H9 (cell line): ENCODE measurements around the gene CLEC18B. TPM values are rescaled to one million over a fixed set of nuclear protein-coding genes. Genes with fewer than 3 reads are reported as not detected.
A peak's percentile ranks its signal among the peaks of the same experiment; 100 is the strongest.

Experiments used
- DNase-seq: peaks from one replicate; pipeline ENCODE4 v3.0.0-alpha.2; 2017
- H2AFZ ChIP-seq: one replicate; pipeline ENCODE4 v1.6.1; 2013; ENCODE audit warnings: mild to moderate bottlenecking, low read length, control low read depth, moderate library complexity
- H2AK5ac ChIP-seq: 2 replicates; pipeline ENCODE4 v1.6.1; 2013; ENCODE audit warnings: low read length, control low read depth, mixed read lengths; ENCODE audit not compliant: insufficient read length
- H2BK120ac ChIP-seq: one replicate; pipeline ENCODE4 v1.6.1; 2013; ENCODE audit warnings: low read depth, mild to moderate bottlenecking, low read length, control low read depth, inconsistent platforms; ENCODE audit not compliant: poor library complexity, severe bottlenecking
- H2BK12ac ChIP-seq: 2 replicates; pipeline ENCODE4 v1.6.1; 2013; ENCODE audit warnings: low read length, control low read depth, mixed read lengths, low read depth; ENCODE audit not compliant: insufficient read length
- H2BK15ac ChIP-seq: 2 replicates; pipeline ENCODE4 v1.6.1; 2013; ENCODE audit warnings: low read depth, low read length, control low read depth
- H2BK20ac ChIP-seq: one replicate; pipeline ENCODE4 v1.6.1; 2013; ENCODE audit warnings: low read depth, mild to moderate bottlenecking, low read length, control low read depth, inconsistent platforms; ENCODE audit not compliant: poor library complexity, severe bottlenecking
- H2BK5ac ChIP-seq: 2 replicates; pipeline ENCODE4 v1.6.1; 2013; ENCODE audit warnings: low read length, control low read depth, mixed read lengths; ENCODE audit not compliant: insufficient read length
- H3K14ac ChIP-seq: 2 replicates; pipeline ENCODE4 v1.6.1; 2013; ENCODE audit warnings: low read length, control low read depth; ENCODE audit not compliant: insufficient read depth
- H3K18ac ChIP-seq: 2 replicates; pipeline ENCODE4 v1.6.1; 2013; ENCODE audit warnings: low read depth, mild to moderate bottlenecking, mixed read lengths, low read length, control low read depth; ENCODE audit not compliant: insufficient read length
- H3K23ac ChIP-seq: 2 replicates; pipeline ENCODE4 v1.6.1; 2013; ENCODE audit warnings: low read length, control low read depth, mixed read lengths, low read depth; ENCODE audit not compliant: insufficient read length
- H3K23me2 ChIP-seq: 2 replicates; pipeline ENCODE4 v1.6.1; 2013; ENCODE audit warnings: low read depth, mild to moderate bottlenecking, mixed read lengths, low read length, control low read depth; ENCODE audit not compliant: insufficient read length, poor library complexity, severe bottlenecking
- H3K27ac ChIP-seq: 2 replicates; pipeline ENCODE4 v1.5.1; 2013; ENCODE audit warnings: low read length, control low read depth, mixed read lengths, low read depth; ENCODE audit not compliant: insufficient read length
- H3K27me3 ChIP-seq: 2 replicates; pipeline ENCODE4 v1.6.1; 2013; ENCODE audit warnings: low read length, control low read depth, inconsistent platforms; ENCODE audit not compliant: insufficient read depth
- H3K4ac ChIP-seq: 2 replicates; pipeline ENCODE4 v1.6.1; 2013; ENCODE audit warnings: low read depth, mild to moderate bottlenecking, control low read depth, inconsistent platforms, low read length, moderate library complexity
- H3K4me1 ChIP-seq: 2 replicates; pipeline ENCODE4 v1.6.1; 2013; ENCODE audit warnings: low read length, control low read depth, inconsistent platforms; ENCODE audit not compliant: insufficient read depth
- H3K4me2 ChIP-seq: 2 replicates; pipeline ENCODE4 v1.6.1; 2013; ENCODE audit warnings: low read length, control low read depth, mixed read lengths; ENCODE audit not compliant: insufficient read length, insufficient read depth
- H3K56ac ChIP-seq: 2 replicates; pipeline ENCODE4 v1.6.1; 2013; ENCODE audit warnings: low read depth, mild to moderate bottlenecking, mixed read lengths, low read length, control low read depth; ENCODE audit not compliant: insufficient read length
- H3K79me1 ChIP-seq: 2 replicates; pipeline ENCODE4 v1.6.1; 2013; ENCODE audit warnings: low read depth, mild to moderate bottlenecking, moderate library complexity, low read length, control low read depth, inconsistent platforms; ENCODE audit not compliant: insufficient read depth, poor library complexity, severe bottlenecking
- H3K79me2 ChIP-seq: 2 replicates; pipeline ENCODE4 v1.6.1; 2013; ENCODE audit warnings: low read length, control low read depth, inconsistent platforms; ENCODE audit not compliant: insufficient read depth
- H3K9ac ChIP-seq: 2 replicates; pipeline ENCODE4 v1.6.1; 2013; ENCODE audit warnings: low read length, control low read depth, mixed read lengths; ENCODE audit not compliant: insufficient read length; ENCODE audit errors: extremely low read depth
- H3K9me3 ChIP-seq: one replicate; pipeline ENCODE4 v1.6.1; 2013; ENCODE audit warnings: low read depth, low read length, inconsistent platforms; ENCODE audit not compliant: control insufficient read depth
- H3T11ph ChIP-seq: one replicate; pipeline ENCODE4 v1.6.1; 2013; ENCODE audit warnings: mild to moderate bottlenecking, low read length, control low read depth, inconsistent platforms
- H4K20me1 ChIP-seq: one replicate; pipeline ENCODE4 v1.6.1; 2013; ENCODE audit not compliant: control insufficient read depth, insufficient read length, insufficient read depth
- H4K5ac ChIP-seq: 2 replicates; pipeline ENCODE4 v1.6.1; 2013; ENCODE audit warnings: low read depth, mild to moderate bottlenecking, mixed read lengths, low read length, control low read depth; ENCODE audit not compliant: insufficient read length
- H4K8ac ChIP-seq: replicated peaks from 2 replicates; pipeline ENCODE4 v1.6.1; 2013; ENCODE audit warnings: low read length, control low read depth, mixed read lengths, low read depth; ENCODE audit not compliant: insufficient read length
- H4K91ac ChIP-seq: 2 replicates; pipeline ENCODE4 v1.6.1; 2013; ENCODE audit warnings: low read depth, mild to moderate bottlenecking, moderate library complexity, mixed read lengths, low read length, control low read depth; ENCODE audit not compliant: insufficient read length
- H3K27ac Mint-ChIP-seq, 3 experiments: 2 replicates in 2 of 3; 3 replicates in 1 of 3; pipeline ENCODE4 v1.8.0; 2020 to 2021; ENCODE audit warnings: mixed read lengths in 3 of 3, mild to moderate bottlenecking in 1 of 3, moderate library complexity in 1 of 3
- H3K27me3 Mint-ChIP-seq: 2 replicates; pipeline ENCODE4 v1.8.0; 2021; ENCODE audit warnings: low read depth, mild to moderate bottlenecking, moderate library complexity, mixed read lengths
- H3K36me3 Mint-ChIP-seq, 3 experiments: 2 replicates in 2 of 3; 3 replicates in 1 of 3; pipeline ENCODE4 v1.8.0; 2020 to 2021; ENCODE audit warnings: low read depth in 3 of 3, mixed read lengths in 3 of 3; ENCODE audit not compliant: insufficient read depth in 1 of 3
- H3K4me1 Mint-ChIP-seq, 2 experiments: 2 replicates each; pipeline ENCODE4 v1.8.0; 2020; ENCODE audit warnings: mixed read lengths in 2 of 2
- H3K4me3 Mint-ChIP-seq, 2 experiments: 2 replicates in 1 of 2; 3 replicates in 1 of 2; pipeline ENCODE4 v1.8.0; 2020 to 2021; ENCODE audit warnings: mild to moderate bottlenecking in 2 of 2, mixed read lengths in 2 of 2, moderate library complexity in 1 of 2
- H3K9me3 Mint-ChIP-seq, 2 experiments: 2 replicates in 1 of 2; 3 replicates in 1 of 2; pipeline ENCODE4 v1.8.0; 2020; ENCODE audit warnings: mild to moderate bottlenecking in 2 of 2, mixed read lengths in 2 of 2, moderate library complexity in 1 of 2
- CTCF ChIP-seq: fragments of 200-600 bp; sonication (generic); conservative IDR thresholded peaks from 3 replicates; pipeline ENCODE4 v1.8.0; 2021; ENCODE audit warnings: antibody characterized with exemption, mild to moderate bottlenecking
- WGBS: extraction: QIAGEN DNeasy Blood & Tissue Kit; methylation state at CpG from one replicate; pipeline ENCODE4 v1.1.7; 2013; ENCODE audit warnings: missing lambda C conversion rate, low lambda C conversion rate, mixed read lengths; ENCODE audit not compliant: insufficient read length; ENCODE audit errors: extremely low coverage; 5-methylcytosine and 5-hydroxymethylcytosine counted together
- total RNA-seq: library from RNA; stranded (reverse); gene quantifications from 2 replicates; pipeline ENCODE4 v1.2.1, GENCODE V29; 2021

The CLEC18B gene
- total RNA-seq, 1 experiment from 2014 or later = 0.37 TPM

DNA sequence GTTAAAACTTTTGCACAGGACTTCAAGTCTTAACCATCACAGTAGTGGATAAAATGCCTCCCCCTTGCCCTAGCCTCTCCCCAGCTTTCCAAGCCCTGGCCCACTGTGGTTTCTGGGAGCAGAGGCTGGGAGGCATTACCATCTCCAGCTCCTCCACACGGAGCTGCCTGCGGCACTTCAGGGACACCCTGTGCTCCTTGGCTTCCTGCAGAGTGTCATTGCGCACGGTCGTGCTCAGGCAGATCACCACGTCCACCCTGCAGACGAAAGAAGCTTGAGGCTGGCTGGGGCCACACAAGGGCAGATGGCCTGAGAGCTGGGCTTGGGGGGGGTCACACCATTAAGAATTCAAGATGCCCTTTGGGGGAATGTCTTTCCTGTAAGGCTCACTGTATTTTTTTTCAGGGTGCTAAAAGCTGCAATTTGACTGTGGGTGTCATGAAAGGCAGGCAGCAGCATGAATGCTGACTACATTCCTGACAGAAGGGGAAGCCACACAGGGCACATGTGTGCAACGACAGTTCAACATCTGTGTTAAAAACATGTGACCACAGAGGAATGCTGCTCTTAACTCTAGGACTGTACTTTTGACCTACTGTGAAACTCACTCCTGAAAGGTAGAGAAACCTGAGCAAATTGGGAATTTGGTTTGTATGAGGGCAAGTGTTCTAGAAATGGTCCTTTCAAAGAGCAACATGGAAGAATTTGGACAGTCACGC is 47.7 kb upstream of the CLEC18B start:
- no peak overlapping the region for H3K27ac ChIP-seq
- no peak overlapping the region for H3K4ac ChIP-seq

More for the DNA sequence above, 47.7 kb upstream of the CLEC18B start:
- Histone ChIP-seq H3K18ac (no peak overlapping the region), H2AK5ac (no peak overlapping the region), H3K23ac (no peak overlapping the region), H4K8ac (no peak overlapping the region), H3K9ac (no peak overlapping the region), H2AFZ (no peak overlapping the region), H3K4me1 (no peaks in the 10 kb centered on the region), H4K20me1 (no peaks in the 10 kb centered on the region), H4K91ac (no peak overlapping the region), H2BK20ac (no peak overlapping the region), H3T11ph (no peak overlapping the region), H3K14ac (no peak overlapping the region), H4K5ac (no peak overlapping the region), H3K23me2 (no peaks in the 10 kb centered on the region), H2BK5ac (no peak overlapping the region), H2BK15ac (no peak overlapping the region), H3K79me2 (no peaks in the 10 kb centered on the region), H2BK120ac (no peak overlapping the region), H3K27me3 (no peaks in the 10 kb centered on the region), H3K9me3 (no peaks in the 10 kb centered on the region), H3K56ac (no peak overlapping the region), H3K79me1 (no peaks in the 10 kb centered on the region), H3K4me2 (no peak overlapping the region), H2BK12ac (no peak overlapping the region)
- no peaks in the 10 kb centered on the region for H3K9me3 Mint-ChIP-seq
- H3K36me3 Mint-ChIP-seq = peaks cover 50 to 94% (median 81%) of the 10 kb centered on the region in 3 experiments; a peak in 6 of 7 replicates
- no peak overlapping the region for H3K4me3 Mint-ChIP-seq
- H3K4me1 Mint-ChIP-seq = no peaks in the 10 kb centered on the region
- TF ChIP-seq CTCF = no peak
- DNase-seq = no peak
- peak overlapping the region in 2 of 3 experiments; percentile 20 to 83; a peak in 3 of 7 replicates for H3K27ac Mint-ChIP-seq
- no peaks in the 10 kb centered on the region for H3K27me3 Mint-ChIP-seq
- no CpG with 5 or more reads among the region's 9 CpGs for WGBS
